Measurements from ENCODE around the gene CLHC1.
A peak's percentile ranks its signal among the peaks of the same experiment; 100 is the strongest.
"Not testable (repeated sequence)": the region's sequence is repeated elsewhere in the genome, so short reads cannot be mapped to it uniquely, and the experiment has no call there.

Gene CLHC1

DNA sequence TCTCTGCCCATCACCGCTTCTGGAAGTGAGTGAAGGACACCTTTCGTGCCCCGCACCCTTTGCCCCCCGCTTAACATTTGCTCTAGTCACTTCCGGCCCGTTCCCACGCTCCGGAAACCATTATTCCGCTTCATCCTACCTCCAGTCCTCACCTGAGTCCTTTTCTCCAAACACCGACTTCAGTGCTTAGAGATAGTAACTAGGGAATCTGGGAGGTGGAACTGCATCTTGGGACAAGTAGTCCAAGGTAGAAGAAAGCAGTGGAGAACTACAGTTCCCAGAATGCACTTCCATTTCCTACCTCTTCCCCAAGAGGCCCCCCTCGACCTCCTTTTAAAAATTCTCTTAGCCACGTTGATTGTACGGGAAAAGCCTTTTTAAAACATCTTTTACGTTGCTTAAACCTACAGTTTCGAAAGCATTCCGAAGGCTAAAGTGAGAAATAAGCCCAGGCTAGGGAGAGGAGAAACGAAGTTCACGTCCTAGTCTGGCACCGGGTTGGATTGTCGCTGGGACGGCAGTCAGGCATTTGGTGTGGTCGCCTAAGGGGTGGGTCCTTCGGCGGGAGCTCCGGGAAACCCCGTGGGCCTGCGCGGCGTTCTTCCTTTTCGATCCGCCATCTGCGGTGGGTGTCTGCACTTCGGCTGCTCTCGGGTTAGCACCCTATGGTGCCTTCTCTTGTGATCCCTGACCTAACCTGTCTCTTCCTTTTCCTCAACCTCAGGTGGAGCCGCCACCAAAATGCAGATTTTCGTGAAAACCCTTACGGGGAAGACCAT, at the start of gene CLHC1, which contains the start of gene RPS27A:
Gene CLHC1 (minus strand): TSS at position 210 of the 779 bp plus-strand sequence. CDS start 9,882 bp downstream, outside the sequence.
Gene RPS27A (plus strand): TSS at position 605 of the 779 bp plus-strand sequence. CDS start 137 bp downstream, at position 742.
- peak; percentile 88 for DNase-seq (ENCODE audit: low read depth)

DNA sequence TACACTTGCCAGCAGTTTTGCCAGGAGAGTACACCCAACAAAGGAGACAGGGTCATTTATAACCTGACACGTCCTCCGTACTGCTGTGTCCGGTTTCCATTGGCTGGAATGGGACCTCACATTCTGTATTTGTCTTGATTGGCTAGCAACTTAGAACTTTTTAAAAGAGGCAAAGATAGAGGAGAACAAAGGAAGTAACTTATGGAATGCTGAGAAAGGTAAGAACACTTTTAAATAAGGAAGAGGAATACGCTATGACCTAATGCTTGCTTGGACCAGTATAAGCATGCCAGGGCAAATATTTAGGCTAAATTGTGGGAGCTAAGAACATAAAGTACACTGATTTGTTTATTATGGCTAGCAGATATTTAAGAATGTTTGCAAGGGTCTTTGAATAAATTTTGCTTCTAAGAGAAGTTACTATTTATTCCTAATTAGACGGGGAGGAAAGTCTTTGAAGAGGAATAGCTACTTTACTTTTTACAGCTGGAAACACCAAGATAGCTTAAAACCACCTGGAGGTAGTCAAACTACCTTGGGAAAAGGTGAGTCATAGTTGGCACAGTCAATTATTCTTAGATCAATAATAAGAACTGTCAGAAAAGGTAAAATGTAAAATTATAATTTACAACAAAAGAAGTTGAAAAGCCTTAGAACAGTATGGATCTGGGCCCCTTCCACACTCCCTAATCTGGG, 48.9 kb upstream of the CLHC1 start:
- not testable (repeated sequence) for DNase-seq (ENCODE audit: low read depth)

DNA sequence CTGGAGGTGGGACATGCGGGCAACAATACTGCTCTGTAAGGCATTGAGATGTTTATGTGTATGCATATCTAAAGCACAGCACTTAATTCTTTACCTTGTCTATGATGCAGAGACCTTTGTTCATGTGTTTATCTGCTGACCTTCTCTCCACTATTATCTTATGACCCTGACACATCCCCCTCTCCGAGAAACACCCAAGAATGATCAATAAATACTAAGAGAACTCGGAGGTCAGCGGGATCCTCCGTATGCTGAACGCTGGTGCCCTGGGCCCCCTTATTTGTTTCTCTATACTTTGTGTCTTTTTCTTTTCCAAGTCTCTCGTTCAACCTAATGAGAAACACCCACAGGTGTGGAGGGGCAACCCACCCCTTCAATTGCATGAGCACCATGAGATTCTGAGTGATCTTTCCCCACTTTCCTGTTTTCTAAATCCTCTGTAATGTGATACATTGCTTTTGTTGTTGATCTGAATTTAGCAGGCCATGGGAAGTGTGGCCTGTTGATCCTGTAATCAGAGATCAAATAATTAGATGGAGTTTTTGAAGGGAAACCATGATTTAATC, 47.8 kb upstream of the CLHC1 start:
- not testable (repeated sequence) for DNase-seq (ENCODE audit: low read depth)

DNA sequence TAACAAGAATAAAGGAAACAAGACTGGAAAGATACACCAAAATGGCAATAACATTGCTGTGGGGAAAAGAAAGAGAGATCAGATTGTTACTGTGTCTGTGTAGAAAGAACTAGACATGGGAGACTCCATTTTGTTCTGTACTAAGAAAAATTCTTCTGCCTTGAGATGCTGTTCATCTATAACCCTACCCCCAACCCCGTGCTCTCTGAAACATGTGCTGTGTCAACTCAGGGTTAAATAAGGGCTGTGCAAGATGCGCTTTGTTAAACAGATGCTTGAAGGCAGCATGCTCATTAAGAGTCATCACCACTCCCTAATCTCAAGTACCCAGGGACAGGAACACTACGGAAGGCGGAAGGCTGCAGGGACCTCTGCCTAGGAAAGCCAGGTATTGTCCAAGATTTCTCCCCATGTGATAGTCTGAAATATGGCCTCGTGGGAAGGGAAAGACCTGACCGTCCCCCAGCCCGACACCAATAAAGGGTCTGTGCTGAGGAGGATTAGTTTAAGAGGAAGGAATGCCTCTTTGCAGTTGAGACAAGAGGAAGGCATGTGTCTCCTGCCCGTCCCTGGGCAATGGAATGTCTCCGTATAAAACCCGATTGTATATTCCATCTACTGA, 47.2 kb upstream of the CLHC1 start:
- DNase-seq (ENCODE audit: low read depth), result not testable (repeated sequence)

- no peak for DNase-seq (ENCODE audit: low read depth)
Measured at GRCh38 chr2:55277310-55277709, 45.2 kb upstream of the CLHC1 start.

DNA sequence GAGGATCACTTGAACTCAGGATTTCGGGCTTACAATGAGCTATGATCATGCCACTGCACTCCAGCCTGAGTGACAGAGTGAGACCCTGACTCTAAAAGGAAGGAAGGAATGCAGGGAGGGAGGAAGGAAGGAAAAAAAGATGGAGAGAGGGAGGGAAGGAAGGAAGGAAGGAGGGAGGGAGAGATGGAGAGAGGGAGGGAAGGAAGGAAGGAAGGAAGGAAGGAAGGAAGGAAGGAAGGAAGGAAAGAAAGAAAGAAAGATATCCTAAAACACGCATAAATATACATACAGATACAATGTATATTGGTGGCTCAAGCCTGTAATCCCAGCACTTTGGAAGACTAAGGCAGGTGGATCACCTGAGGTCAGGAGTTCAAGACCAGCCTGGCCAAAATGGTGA, 42.3 kb upstream of the CLHC1 start:
- not testable (repeated sequence) for DNase-seq (ENCODE audit: low read depth)

DNA sequence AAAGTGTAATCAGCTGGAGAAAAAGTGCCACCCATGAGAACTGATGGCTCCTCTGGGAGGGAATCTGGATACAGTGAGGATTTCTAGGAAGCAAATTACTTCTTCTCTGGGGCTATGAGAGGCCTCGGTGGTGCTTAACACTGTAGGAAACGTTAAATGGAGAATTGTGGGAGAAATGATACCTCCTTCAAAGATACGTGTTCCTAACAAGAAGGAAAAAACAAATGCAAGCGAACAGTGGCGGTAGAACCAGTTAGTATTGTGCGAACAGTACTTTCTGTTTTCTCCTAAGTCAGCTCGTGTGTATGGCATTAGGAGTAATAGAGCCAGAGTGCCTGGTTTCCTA, 37.5 kb upstream of the CLHC1 start:
- no peak for DNase-seq (ENCODE audit: low read depth)

- peak; percentile 80 for DNase-seq (ENCODE audit: low read depth)
Measured at GRCh38 chr2:55268907-55269644, 37.0 kb upstream of the CLHC1 start, which contains the start of gene MTIF2. MTIF2 (minus strand) TSS chr2:55269231; CDS start chr2:55263858, 5,373 bp downstream.

- no peak for DNase-seq (ENCODE audit: low read depth)
Measured at GRCh38 chr2:55268288-55268906, 36.3 kb upstream of the CLHC1 start.

DNA sequence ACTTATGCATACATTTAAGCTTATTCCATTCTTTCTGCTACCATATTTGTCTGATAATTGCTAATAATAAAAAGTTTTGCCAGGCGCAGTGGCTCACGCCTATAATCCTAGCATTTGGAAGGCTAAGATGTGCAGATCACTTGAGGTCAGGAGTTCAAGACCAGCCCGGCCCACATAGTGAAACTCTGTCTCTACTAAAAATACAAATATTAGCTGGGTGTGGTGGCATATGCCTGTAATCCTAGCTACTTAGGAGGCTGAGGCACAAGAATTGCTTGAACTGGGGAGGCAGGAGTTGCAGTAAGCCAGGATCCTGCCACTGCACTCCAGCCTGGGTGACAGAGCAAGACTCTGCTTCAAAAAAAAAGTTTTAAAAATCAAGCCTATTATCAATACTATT, 27.5 kb upstream of the CLHC1 start:
- not testable (repeated sequence) for DNase-seq (ENCODE audit: low read depth)

DNA sequence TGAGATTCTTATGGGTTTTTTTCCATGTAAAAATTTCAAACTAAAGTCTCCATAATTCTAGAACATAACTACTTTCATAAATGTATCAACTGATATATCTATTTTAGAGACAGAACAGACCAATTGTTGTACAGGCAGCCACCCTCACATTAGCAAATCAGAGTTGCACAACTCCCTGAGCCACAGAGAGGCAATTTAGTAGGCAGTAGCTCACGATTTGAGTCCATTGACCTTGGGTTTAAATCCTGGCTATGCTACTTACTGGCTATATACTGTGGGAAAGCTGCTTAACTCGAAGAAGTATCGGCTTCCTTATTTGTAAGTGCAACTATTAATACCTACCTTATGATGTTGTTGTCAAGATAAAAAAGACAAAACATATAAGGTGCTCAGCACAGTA, 20.7 kb upstream of the CLHC1 start:
- DNase-seq (ENCODE audit: low read depth), result no peak

GRCh38 chr2:55247025-55247424, 14.9 kb upstream of the CLHC1 start:
- DNase-seq (ENCODE audit: low read depth), result no peak

DNA sequence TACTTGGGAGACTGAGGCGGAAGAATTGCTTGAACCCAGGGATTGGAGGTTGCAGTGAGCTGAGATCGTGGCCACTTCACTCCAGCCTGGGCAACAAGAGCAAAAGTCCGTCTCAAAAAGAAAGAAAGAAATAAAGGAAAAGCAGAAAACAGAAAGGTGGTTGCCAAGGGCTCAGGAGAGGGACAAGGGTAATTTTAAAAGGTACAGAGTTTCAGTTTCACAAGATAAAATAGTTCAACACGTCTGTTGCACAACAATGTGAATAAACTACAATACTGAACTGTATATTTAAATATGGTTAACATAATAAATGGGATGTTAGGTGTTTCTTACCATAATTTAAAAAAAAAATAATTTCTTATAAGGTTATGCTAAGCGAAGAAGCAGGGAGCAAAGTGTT, 13.3 kb upstream of the CLHC1 start:
- DNase-seq (ENCODE audit: low read depth), result no peak

GRCh38 chr2:55242617-55243016, 10.5 kb upstream of the CLHC1 start:
- DNase-seq (ENCODE audit: low read depth), result no peak

- DNase-seq (ENCODE audit: low read depth), result not testable (repeated sequence)
Measured at GRCh38 chr2:55241582-55241981, 9.5 kb upstream of the CLHC1 start.

DNA sequence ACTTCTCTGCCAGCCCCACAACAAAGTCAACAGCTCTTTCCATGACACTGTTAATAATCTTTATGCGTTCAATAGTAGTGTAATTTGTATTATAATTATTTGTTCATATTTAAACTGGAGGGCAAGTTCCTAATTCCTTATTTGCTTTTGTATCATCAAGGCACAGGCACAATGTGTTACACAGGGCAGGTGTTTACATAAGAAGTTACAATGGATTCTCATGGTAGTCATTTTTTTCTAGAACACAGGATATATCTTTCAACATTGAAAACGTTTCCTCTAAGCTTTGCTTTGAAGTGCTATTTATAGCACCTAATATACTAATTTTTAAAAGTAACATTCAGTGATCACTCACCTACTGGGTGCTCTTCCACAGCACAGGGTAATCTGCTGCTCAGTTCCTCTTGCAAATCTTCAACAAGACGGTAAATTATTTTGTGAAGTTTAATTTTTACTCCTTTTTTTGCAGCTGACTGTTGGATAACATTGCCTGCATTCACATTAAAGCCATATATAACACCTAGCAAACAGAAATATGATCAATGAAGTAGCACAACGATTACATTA, 7.6 kb upstream of the CLHC1 start:
- no peak for DNase-seq (ENCODE audit: low read depth)

DNA sequence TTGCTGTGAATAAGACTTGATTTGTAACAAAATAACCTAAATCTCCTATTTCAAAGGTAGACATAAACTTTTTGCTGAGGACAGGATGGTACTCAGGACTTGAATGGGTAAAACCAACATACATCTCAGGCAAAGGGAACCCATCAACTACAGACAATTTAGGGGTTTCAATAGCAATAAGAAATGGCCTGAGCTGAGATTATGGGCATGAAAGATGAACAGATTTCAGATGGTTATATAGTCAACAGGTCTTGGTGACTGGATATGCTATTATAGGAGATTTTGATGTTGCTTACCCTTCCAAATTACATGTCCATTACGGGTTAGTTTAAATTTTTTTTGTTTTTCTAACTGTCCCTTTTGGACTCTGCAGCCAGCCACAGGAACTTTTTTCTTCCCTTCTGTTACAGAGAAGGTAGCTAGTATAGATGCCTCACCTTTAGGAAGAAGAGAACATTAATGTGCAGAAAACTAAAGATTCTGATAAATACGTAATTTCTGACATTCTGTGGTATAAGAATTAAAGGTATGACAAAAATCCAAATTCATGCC, 5.0 kb upstream of the CLHC1 start:
- DNase-seq (ENCODE audit: low read depth), result no peak

DNA sequence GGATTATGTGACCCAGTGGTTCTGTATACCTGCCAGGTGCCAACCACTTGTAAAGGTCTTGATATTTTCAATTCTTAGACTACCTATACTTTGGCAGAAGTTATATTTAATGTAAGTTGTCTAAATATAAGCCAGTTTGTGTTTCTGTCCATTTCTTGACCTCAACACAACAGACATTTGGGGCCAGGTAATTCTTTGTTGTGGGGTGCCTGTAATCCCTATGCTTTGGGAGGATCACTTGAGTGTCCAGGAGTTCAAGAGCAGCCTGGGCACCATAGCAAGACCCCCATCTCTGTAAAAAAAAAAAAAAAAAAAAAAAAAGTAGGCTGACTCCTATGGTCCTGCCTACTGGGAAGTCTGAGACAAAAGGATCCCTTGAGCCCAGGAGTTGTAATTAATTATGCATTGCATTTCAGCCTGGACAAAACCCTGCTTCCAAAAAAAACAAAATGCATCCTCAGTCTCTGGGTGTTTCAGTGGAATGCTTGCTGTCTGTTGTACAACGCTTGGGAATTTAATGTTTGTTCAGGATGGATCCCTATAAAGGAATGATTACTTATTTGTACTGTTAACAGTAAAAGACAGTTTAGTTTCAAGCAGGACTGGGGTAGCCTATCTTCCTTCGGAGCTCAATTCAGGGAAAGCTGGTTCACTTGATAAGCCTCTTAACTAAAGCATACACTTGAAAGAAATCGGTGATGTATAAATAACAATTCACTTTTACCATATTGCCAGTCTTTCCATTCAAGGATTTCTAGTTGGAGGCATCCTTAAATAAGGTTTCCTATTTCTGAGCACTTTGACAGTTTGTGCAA, 3.8 kb upstream of the CLHC1 start:
- DNase-seq (ENCODE audit: low read depth), result no peak

- DNase-seq (ENCODE audit: low read depth), result no peak
Measured at GRCh38 chr2:55233658-55233940, 1.5 kb upstream of the CLHC1 start.
